Fibroblast of villous mesenchyme (primary cell): ENCODE measurements around the gene MAP1LC3B. TPM values are rescaled to one million over a fixed set of nuclear protein-coding genes. Genes with fewer than 3 reads are reported as not detected.
A peak's percentile ranks its signal among the peaks of the same experiment; 100 is the strongest.
"Not testable (repeated sequence)": the region's sequence is repeated elsewhere in the genome, so short reads cannot be mapped to it uniquely, and the experiment has no call there.

ENCODE experiments used
- DNase-seq: peaks from one replicate; pipeline ENCODE4 v3.0.0-alpha.2; 2010; ENCODE audit warnings: low read depth
- H3K4me3 ChIP-seq: 2 replicates; pipeline ENCODE4 v1.5.1; 2011; ENCODE audit warnings: low read depth, mild to moderate bottlenecking, low read length
- total RNA-seq: library from RNA; depleted of rRNA; stranded (reverse); fragments of >200 nt; gene quantifications from 2 replicates; pipeline ENCODE4 v1.2.3, GENCODE V29; 2012
- TF ChIP-seq, protein P1 (sequence below): IDR thresholded peaks from 2 replicates; pipeline ENCODE4 v1.5.1; 2012; ENCODE audit warnings: low read depth, mild to moderate bottlenecking, low read length; ENCODE audit not compliant: insufficient read depth

Gene MAP1LC3B
- total RNA-seq, 1 donor, result 36.3 TPM

DNA sequence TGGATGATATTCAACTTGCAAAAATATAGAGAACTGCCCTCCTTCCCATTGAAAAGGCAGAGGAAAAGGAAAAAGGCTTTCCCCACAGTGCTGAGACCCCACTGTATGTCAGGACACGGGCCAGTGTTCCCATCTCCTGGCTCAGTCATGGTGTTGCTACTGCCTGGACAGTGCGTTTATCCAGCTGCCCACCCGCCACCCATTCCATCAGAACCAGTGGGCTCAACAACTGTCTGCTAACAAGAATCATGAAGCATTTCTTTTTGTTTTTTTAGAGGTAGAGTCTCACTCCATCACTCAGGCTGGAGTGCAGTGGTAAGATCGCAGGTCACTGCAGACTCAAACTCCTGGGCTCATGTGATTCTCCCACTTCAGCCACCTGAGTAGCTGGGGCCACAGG lies 19.8 kb upstream of the MAP1LC3B start:
- no peak overlapping the region for H3K4me3 ChIP-seq
- no peak for DNase-seq
- TF ChIP-seq, protein P1, sequence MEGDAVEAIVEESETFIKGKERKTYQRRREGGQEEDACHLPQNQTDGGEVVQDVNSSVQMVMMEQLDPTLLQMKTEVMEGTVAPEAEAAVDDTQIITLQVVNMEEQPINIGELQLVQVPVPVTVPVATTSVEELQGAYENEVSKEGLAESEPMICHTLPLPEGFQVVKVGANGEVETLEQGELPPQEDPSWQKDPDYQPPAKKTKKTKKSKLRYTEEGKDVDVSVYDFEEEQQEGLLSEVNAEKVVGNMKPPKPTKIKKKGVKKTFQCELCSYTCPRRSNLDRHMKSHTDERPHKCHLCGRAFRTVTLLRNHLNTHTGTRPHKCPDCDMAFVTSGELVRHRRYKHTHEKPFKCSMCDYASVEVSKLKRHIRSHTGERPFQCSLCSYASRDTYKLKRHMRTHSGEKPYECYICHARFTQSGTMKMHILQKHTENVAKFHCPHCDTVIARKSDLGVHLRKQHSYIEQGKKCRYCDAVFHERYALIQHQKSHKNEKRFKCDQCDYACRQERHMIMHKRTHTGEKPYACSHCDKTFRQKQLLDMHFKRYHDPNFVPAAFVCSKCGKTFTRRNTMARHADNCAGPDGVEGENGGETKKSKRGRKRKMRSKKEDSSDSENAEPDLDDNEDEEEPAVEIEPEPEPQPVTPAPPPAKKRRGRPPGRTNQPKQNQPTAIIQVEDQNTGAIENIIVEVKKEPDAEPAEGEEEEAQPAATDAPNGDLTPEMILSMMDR, result no peak

DNA sequence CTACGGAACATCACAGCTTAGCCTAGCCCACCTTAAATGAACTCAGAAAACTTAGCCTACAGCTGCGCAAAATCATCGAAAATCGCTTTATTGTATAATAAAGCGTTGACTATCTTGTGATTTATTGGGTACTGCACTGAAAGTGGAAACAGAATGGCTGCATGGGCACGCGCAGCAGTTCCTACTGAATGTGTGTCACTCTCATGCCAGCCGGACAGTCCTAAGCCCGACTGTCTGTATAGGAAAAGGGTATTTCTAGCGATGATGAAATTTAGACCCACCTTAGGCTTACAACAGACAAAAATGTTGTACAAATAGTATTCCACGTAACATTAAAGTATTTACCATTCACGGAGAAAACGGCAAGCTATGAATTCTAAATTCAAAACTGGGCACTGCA lies 17.8 kb upstream of the MAP1LC3B start:
- no peak overlapping the region for H3K4me3 ChIP-seq
- DNase-seq, result no peak
- TF ChIP-seq, protein P1, result no peak

DNA sequence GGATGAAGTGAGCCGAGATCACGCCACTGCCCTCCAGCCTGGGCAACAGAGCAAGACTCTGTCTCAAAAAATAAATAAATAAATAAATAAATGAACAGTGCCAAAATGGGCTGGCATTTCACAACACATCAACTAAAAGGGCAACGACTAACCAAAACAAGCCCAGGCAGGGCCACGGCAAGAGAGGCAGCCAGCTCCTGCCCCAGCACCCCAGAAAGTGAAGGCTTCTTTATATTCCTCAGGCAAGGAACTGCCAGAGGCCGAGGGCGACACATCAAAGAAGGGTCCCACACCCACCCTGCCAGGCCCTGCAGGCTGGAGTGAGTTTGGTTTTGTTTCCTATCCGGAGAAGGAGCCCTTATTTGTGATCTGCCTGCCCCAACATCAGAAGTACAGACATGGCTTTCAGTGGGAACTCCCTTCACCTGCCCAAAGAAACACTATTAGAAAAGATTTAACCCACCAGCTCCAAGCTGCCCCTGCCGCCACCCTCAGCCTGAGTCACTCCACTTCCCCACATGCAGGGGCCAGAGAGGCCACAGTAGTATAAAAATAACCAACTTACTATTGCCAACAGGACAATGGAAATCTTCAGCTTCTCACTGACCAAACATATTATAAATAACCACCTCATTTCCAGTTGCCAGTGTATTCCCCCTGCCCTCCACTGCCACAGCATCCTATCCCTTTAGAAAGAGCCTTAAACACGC lies 16.6 kb upstream of the MAP1LC3B start:
- no peak for DNase-seq
- no peak overlapping the region for H3K4me3 ChIP-seq
- TF ChIP-seq, protein P1, result no peak

DNA sequence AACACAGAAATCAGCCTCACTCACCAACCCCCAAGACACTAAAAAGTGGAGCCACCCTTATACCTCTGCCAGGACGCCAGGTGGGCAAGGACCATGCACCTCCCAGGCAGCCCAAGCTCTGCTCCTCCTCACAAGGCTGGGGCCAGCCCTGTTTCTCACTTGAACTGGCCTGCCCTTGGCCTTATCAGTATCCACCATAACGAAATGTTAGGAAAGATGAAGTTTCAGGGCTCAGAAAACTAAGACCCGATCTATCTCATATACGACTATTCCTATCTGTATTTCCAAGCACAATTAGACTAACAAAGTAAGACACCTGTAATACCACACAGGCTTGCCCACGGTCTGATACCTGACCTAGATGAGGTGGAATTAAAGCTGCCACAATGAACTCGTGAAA lies 15.5 kb upstream of the MAP1LC3B start:
- no peak overlapping the region for H3K4me3 ChIP-seq
- TF ChIP-seq, protein P1, result no peak
- no peak for DNase-seq

DNA sequence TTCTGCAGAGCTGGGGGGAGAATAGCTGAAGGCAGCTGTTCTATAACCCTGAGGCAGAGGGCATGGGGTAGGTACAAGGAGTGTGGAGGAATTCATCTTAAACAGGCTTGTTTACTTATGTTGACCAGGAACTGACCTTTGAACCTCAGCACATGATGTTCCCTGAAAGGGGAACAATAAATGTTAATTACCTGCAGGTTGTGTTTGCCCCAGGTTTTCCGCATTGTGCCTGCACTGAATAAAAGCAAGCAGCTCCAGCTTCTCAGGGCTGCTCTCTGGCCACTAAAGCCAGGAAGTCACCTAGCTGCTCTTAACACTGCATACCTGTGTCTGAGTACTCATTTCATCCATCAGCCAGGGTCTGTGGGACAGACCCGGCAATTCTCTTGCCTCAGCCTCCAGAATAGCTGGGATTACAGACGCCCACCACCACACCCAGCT lies 12.8 kb upstream of the MAP1LC3B start:
- not testable (repeated sequence) for H3K4me3 ChIP-seq, DNase-seq

DNA sequence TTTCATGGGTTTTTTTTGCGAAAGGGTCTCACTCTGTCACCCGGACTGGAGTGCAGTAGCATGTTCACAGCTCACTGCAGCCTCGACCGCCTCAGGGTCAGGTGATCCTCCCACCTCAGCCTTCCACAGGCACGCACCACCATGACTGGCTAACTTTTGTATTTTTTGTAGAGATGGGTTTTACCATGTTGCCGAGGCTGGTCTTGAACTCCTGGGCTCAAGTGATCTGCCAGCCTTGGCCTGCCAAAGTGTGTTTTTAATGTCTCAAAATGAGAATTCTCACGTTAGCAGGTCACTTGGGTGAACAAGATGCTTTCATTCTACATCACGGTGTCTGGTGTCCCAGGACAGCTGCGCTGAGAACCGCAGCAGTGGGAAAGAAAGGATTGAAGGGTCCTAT lies 11.7 kb upstream of the MAP1LC3B start:
- H3K4me3 ChIP-seq, result peak overlapping the region; percentile 82
- TF ChIP-seq, protein P1, result no peak
- no peak for DNase-seq

DNA sequence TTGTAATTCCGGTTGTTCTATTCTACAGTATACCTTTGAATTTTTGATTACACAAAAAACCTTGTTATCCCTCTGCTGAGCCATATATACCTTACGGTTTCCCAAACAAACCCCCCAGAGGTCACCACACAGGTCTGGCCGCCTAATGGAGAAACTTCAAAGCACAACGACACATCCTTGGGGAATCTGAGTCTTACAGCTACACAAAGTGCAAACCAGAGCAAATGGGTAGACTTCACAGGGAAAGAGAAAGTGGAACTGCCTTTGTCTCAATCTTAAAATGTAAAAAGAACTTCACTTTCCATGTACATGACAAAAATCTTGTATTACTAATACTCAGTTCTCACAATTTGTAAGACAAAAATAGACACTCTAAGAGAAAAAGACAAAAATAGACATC lies 11.3 kb upstream of the MAP1LC3B start:
- H3K4me3 ChIP-seq, result peak overlapping the region; percentile 82
- DNase-seq, result peak; percentile 67
- TF ChIP-seq, protein P1, result no peak
